BLaER1 (cell line): Measurements from ENCODE around the gene CHTF18.

Source experiments
- H3K27ac ChIP-seq: shearing (Covaris generic); formaldehyde crosslinking; 2 replicates; pipeline ENCODE4 v1.8.1; 2022
- H3K27me3 ChIP-seq: shearing (Covaris generic); formaldehyde crosslinking; 2 replicates; pipeline ENCODE4 v1.8.1; 2022
- H3K36me3 ChIP-seq: shearing (Covaris generic); formaldehyde crosslinking; 2 replicates; pipeline ENCODE4 v1.8.1; 2022
- H3K4me1 ChIP-seq: shearing (Covaris generic); formaldehyde crosslinking; 2 replicates; pipeline ENCODE4 v1.8.1; 2022
- H3K4me2 ChIP-seq: shearing (Covaris generic); formaldehyde crosslinking; 2 replicates; pipeline ENCODE4 v1.8.1; 2022
- H3K4me3 ChIP-seq: shearing (Covaris generic); formaldehyde crosslinking; 2 replicates; pipeline ENCODE4 v1.8.1; 2022
- H3K9ac ChIP-seq: shearing (Covaris generic); formaldehyde crosslinking; 2 replicates; pipeline ENCODE4 v1.8.1; 2022
- H3K9me3 ChIP-seq: shearing (Covaris generic); formaldehyde crosslinking; 2 replicates; pipeline ENCODE4 v1.8.1; 2022
- H4K20me1 ChIP-seq: shearing (Covaris generic); formaldehyde crosslinking; 2 replicates; pipeline ENCODE4 v1.8.1; 2022
- Cebpa-rat ChIP-seq: shearing (Covaris generic); IDR thresholded peaks from 2 replicates; pipeline ENCODE4 v1.8.1; 2022

Gene CHTF18

DNA sequence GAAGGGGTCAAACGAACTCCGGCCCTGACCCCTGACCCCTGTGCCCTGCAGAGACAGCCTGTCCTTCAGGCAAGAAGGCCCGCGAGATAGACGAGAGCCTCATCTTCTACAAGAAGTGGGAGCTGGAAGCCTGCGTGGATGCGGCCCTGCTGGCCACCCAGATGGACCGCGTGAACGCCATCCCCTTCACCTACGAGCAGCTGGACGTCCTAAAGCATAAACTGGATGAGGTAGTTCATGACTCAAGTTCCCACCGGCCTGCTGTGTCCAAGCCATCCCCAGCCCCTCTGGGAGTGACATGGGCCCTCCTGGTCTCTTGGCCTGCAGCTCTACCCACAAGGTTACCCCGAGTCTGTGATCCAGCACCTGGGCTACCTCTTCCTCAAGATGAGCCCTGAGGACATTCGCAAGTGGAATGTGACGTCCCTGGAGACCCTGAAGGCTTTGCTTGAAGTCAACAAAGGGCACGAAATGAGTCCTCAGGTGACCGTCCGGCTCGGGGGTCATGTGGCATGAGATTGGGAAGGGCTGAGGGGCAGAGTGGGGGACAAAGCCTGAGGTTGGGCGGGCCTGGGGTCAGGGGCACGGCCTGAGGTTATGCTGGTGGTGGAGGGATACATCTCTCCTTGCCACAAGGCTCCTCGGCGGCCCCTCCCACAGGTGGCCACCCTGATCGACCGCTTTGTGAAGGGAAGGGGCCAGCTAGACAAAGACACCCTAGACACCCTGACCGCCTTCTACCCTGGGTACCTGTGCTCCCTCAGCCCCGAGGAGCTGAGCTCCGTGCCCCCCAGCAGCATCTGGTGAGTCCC, 22.2 kb upstream of the CHTF18 start:
- no peak for TF ChIP-seq Cebpa-rat
- no peak overlapping the region for H3K27ac ChIP-seq
- H3K9ac ChIP-seq: no peak overlapping the region
- H4K20me1 ChIP-seq: no peaks in the 10 kb centered on the region
- no peak overlapping the region for H3K4me2 ChIP-seq
- no peak overlapping the region for H3K4me3 ChIP-seq
- no peaks in the 10 kb centered on the region for H3K9me3 ChIP-seq
- no peaks in the 10 kb centered on the region for H3K27me3 ChIP-seq
- no peaks in the 10 kb centered on the region for H3K36me3 ChIP-seq
- peaks cover 20% of the 10 kb centered on the region for H3K4me1 ChIP-seq

DNA sequence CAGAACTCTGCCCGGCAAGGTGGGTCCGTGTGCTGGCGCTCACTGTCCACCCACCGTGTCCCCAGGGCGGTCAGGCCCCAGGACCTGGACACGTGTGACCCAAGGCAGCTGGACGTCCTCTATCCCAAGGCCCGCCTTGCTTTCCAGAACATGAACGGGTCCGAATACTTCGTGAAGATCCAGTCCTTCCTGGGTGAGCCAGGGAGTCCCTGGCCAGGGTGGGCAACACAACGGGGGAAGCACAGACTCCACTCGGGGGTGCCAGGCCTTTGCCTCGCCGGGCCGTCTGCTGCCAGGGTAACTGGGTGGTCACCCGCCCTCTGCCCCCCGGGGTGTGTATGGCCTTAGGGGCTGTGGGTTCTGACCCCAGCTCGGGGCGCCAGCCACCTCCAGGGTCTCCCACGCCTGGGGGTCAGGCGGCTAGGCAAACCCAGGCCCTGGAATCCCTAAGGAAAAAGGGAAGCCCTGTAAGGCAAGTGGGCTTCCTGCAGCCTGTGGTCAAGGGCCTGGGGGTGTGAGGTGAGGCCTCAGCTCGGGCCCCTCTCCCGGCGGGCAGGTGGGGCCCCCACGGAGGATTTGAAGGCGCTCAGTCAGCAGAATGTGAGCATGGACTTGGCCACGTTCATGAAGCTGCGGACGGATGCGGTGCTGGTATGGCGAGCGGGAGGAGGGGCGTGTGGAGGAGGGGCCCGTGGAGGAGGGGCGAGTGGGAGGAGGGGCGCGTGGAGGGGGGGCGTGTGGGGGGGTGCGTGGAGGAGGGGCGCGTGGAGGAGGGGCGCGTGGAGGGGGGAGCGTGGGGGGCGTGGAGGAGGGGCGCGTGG, 21.4 kb upstream of the CHTF18 start:
- Histone ChIP-seq H3K27me3 (no peaks in the 10 kb centered on the region), H3K36me3 (no peaks in the 10 kb centered on the region), H3K9ac (no peak overlapping the region), H3K9me3 (no peaks in the 10 kb centered on the region), H3K4me3 (no peak overlapping the region), H3K27ac (no peak overlapping the region), H3K4me2 (no peak overlapping the region), H3K4me1 (peaks cover 12% of the 10 kb centered on the region), H4K20me1 (no peaks in the 10 kb centered on the region)
- TF ChIP-seq Cebpa-rat: no peak

DNA sequence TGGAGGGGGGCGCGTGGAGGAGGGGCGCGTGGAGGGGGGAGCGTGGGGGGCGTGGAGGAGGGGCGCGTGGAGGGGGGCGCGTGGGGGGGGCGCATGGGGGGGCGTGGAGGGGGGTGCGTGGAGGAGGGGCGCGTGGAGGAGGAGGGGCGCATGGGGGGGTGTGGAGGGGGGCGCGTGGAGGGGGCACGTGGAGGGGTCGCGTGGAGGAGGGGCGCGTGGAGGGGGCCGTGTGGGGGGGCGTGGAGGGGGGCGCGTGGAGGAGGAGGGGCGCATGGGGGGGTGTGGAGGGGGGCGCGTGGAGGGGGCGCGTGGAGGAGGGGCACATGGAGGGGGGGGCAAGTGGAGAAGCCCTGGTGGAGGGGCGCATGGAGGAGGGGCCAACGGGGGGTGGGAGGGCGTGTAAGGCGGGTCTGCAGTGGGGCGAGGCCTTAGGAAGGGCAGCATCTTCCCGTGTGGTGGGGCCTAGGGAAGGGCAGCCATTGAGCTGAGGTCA, 20.6 kb upstream of the CHTF18 start:
- Histone ChIP-seq H3K36me3 (no peaks in the 10 kb centered on the region), H4K20me1 (no peaks in the 10 kb centered on the region), H3K9me3 (no peaks in the 10 kb centered on the region), H3K9ac (no peak overlapping the region), H3K27ac (no peak overlapping the region), H3K4me1 (peaks cover 5% of the 10 kb centered on the region; the same call in 1 of the 2 replicates), H3K4me2 (no peak overlapping the region), H3K4me3 (no peak overlapping the region), H3K27me3 (no peaks in the 10 kb centered on the region)
- no peak for TF ChIP-seq Cebpa-rat

DNA sequence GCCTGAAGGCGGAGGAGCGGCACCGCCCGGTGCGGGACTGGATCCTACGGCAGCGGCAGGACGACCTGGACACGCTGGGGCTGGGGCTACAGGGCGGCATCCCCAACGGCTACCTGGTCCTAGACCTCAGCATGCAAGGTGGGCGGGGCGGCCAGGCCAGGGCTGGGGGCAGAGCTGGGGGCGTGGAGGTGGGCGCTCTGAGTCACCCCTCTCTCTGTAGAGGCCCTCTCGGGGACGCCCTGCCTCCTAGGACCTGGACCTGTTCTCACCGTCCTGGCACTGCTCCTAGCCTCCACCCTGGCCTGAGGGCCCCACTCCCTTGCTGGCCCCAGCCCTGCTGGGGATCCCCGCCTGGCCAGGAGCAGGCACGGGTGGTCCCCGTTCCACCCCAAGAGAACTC, 20.0 kb upstream of the CHTF18 start:
- no peaks in the 10 kb centered on the region for H3K27me3 ChIP-seq
- H3K4me1 ChIP-seq: no peaks in the 10 kb centered on the region
- H4K20me1 ChIP-seq: no peaks in the 10 kb centered on the region
- no peak overlapping the region for H3K27ac ChIP-seq
- TF ChIP-seq Cebpa-rat: no peak
- no peak overlapping the region for H3K9ac ChIP-seq
- no peaks in the 10 kb centered on the region for H3K9me3 ChIP-seq
- no peak overlapping the region for H3K4me3 ChIP-seq
- no peaks in the 10 kb centered on the region for H3K36me3 ChIP-seq
- H3K4me2 ChIP-seq: no peak overlapping the region

DNA sequence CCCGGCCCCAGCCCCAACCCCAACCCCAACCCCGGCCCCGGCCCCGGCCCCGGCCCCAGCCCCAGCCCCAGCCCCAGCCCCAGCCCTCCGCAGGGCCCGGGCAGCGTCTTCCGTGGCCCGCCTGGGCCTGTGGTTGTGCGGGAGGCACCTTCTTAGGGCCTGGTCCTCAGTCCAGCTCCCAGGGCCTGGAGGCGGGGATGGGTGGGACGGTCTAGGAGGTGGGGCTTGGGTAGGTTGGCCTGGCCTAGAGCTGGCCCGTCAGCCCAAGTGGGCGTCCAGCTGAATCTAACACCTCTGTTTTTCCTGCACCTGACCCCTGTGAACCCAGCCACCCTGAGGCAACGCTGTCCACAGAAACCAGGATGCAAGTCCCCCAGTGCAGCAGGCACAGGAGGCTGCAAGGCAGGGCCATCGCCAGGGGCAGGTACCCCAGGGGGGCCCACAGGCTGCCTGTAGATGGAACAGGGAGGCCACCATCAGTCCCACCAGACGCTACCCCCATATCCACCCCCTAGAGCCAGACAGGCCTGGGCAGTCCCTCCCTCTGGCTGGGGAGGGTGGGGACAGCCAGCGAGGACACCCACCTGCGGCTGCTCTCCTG, 19.1 kb upstream of the CHTF18 start:
- Histone ChIP-seq H4K20me1 (no peaks in the 10 kb centered on the region), H3K4me3 (no peak overlapping the region), H3K4me1 (no peaks in the 10 kb centered on the region), H3K27me3 (no peaks in the 10 kb centered on the region), H3K9me3 (no peaks in the 10 kb centered on the region), H3K9ac (no peak overlapping the region), H3K27ac (no peak overlapping the region), H3K4me2 (no peak overlapping the region), H3K36me3 (no peaks in the 10 kb centered on the region)
- TF ChIP-seq Cebpa-rat: no peak

DNA sequence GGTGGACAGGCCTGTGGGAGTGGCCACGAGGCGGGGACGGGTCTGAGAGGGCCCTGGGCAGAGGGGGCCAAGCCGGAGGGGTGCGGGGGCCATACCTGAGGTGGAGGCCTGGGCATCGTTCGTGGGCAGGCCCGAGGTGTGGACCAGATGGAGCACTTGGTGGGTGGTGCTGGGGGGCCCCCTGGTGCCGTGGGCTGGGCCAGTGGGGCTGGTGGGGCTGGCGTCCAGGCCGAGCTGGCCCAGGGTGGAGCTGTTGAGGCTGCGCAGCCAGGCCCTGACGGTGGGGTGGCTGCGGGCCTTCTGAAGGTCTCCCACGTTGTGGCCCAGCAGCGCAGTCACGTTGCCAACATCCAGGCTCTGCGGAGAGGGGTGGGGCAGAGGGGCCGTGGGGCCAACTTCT, 18.5 kb upstream of the CHTF18 start:
- Histone ChIP-seq H3K27ac (no peak overlapping the region), H3K36me3 (no peaks in the 10 kb centered on the region), H3K9me3 (no peaks in the 10 kb centered on the region), H3K4me1 (no peaks in the 10 kb centered on the region), H3K9ac (no peak overlapping the region), H4K20me1 (no peaks in the 10 kb centered on the region), H3K4me3 (no peak overlapping the region), H3K4me2 (no peak overlapping the region), H3K27me3 (no peaks in the 10 kb centered on the region)
- TF ChIP-seq Cebpa-rat: no peak

DNA sequence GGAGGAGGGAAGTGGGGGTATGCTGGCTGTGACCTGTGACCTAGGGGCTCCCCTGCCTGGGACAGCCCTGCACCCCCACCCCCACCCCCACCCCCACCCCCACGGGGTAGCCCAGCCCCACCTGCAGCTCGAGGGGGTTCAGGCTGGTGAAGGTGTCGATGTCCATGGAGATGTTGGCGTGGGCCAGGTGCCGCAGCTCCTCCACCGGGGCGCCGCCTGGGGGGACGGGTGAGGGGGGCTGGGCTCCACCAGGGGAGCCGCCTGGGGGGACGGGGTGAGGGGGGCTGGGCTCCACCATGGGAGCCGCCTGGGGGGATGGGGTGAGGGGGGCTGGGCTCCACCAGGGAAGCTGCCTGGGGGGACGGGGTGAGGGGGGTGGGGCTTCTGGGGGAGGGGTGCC, 18.0 kb upstream of the CHTF18 start:
- Histone ChIP-seq H4K20me1 (no peaks in the 10 kb centered on the region), H3K27me3 (no peaks in the 10 kb centered on the region), H3K9me3 (no peaks in the 10 kb centered on the region), H3K4me1 (peaks cover under 1% of the 10 kb centered on the region; the same call in 1 of the 2 replicates), H3K36me3 (no peaks in the 10 kb centered on the region), H3K4me2 (no peak overlapping the region), H3K9ac (no peak overlapping the region), H3K4me3 (no peak overlapping the region), H3K27ac (no peak overlapping the region)
- TF ChIP-seq Cebpa-rat: no peak

DNA sequence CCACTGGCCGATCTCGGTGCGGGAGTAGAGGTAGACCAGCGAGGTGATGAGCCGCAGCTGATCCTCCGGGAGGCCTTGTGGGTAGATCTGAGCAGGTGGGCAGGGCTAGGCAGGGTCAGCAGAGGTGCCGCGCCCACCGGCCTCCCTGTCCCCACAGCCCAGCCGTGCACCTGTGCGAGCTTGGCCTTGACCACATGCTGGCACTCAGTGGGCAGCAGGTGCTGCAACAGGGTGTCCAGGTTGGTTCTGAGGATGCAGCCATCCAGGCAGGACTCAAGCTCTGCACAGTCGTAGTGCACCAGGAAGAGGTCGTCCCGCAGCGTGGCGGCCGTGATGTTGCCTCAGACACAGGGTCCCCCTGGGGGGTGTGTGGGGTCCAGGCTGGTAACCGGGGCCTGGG, 15.5 kb upstream of the CHTF18 start:
- Histone ChIP-seq H4K20me1 (no peaks in the 10 kb centered on the region), H3K27me3 (no peaks in the 10 kb centered on the region), H3K36me3 (no peaks in the 10 kb centered on the region), H3K4me3 (no peak overlapping the region), H3K9ac (no peak overlapping the region), H3K27ac (no peak overlapping the region), H3K4me1 (peaks cover 26% of the 10 kb centered on the region), H3K9me3 (no peaks in the 10 kb centered on the region), H3K4me2 (no peak overlapping the region)
- no peak for TF ChIP-seq Cebpa-rat

DNA sequence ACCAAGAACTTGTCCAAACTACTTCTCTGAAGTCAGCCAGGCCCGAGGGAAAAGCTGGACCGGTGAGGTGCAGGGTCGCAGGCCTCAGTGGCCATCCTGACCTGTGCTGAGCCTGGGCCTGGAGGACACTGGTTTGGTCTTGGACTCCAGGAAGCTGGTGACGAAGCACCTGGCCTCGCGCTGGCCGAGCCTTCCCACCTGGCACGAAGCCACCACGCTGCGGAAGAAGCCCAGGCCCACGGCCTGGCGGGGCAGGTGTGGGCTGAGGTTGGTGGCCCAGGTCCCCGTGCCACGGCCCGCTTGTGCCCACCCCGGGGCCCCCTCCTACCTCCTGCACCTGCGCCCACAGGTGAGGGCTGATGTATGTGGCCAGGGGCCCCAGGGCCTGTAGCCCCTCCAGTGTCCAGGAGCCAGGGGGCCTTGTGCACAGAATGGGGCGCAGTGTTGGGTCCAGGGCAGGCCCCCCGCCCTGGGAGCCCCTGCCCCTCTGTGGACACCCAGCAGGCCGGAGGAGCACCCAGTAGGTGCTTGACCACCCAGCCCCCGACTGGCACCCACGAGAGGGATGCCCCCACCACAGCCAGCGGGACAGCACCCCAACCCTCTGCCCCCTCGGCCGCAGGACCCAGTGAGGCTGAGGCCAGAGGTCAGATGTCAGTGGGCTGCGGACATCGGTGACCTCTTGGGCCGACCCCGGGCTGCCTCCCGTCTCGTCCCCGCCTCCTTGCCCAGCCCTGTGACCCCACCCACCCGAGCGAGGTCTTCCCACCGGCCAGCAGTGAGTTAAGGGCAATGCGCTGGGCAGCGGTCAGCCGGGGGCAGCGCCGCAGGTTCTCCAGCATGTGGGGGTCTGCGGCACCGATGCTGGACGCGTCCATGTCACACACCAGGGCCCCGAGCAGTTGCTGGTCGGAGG, 14.1 kb upstream of the CHTF18 start:
- Histone ChIP-seq H3K36me3 (no peaks in the 10 kb centered on the region), H3K9ac (no peak overlapping the region), H3K4me1 (peaks cover 39% of the 10 kb centered on the region), H3K27ac (no peak overlapping the region), H3K9me3 (no peaks in the 10 kb centered on the region), H3K27me3 (no peaks in the 10 kb centered on the region), H3K4me2 (no peak overlapping the region), H3K4me3 (no peak overlapping the region), H4K20me1 (no peaks in the 10 kb centered on the region)
- TF ChIP-seq Cebpa-rat: no peak
